ENCODE measurements around the gene RNF215. TPM values are rescaled to one million over a fixed set of nuclear protein-coding genes. Genes with fewer than 3 reads are reported as not detected.

The RNF215 gene
- total RNA-seq, 1 donor from 2014 or later = 4.9 TPM

DNA sequence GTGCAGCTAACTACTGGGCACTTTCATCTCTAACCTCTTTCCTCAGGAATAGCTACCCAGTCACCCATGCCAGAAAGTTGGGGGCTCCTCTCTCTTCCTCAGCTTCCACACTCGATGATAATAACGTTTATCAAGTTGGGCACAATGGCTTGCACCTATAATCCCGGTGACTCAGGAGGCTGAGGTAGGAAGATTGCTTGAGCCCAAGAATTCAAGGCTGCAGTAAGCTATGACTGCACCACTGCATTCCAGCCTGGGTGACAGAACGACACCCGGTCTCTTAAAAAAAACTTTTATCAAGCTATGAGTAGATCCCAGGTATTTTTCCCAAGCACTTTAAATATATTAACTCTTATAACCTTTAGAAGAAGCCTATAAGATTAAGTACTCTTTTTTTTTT is 32.6 kb downstream of the RNF215 start:
- TF ChIP-seq, protein P1, sequence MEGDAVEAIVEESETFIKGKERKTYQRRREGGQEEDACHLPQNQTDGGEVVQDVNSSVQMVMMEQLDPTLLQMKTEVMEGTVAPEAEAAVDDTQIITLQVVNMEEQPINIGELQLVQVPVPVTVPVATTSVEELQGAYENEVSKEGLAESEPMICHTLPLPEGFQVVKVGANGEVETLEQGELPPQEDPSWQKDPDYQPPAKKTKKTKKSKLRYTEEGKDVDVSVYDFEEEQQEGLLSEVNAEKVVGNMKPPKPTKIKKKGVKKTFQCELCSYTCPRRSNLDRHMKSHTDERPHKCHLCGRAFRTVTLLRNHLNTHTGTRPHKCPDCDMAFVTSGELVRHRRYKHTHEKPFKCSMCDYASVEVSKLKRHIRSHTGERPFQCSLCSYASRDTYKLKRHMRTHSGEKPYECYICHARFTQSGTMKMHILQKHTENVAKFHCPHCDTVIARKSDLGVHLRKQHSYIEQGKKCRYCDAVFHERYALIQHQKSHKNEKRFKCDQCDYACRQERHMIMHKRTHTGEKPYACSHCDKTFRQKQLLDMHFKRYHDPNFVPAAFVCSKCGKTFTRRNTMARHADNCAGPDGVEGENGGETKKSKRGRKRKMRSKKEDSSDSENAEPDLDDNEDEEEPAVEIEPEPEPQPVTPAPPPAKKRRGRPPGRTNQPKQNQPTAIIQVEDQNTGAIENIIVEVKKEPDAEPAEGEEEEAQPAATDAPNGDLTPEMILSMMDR (IDR thresholded peaks at IDR 0.05; ENCODE audit: borderline replicate concordance) = no peak
- Histone ChIP-seq H3K4me3 (peak overlapping the region; percentile 86), H3K27me3 (ENCODE audit: low read depth) (no peaks in the 10 kb centered on the region), H3K36me3 (peaks cover 35% of the 10 kb centered on the region), H3K4me1 (peaks cover 73% of the 10 kb centered on the region), H3K9me3 (replicated peaks) (no peaks in the 10 kb centered on the region), H3K27ac (replicated peaks) (no peak overlapping the region)
- no peak for DNase-seq
- intact Hi-C loops (cut with micrococcal nuclease) = no loop called here

DNA sequence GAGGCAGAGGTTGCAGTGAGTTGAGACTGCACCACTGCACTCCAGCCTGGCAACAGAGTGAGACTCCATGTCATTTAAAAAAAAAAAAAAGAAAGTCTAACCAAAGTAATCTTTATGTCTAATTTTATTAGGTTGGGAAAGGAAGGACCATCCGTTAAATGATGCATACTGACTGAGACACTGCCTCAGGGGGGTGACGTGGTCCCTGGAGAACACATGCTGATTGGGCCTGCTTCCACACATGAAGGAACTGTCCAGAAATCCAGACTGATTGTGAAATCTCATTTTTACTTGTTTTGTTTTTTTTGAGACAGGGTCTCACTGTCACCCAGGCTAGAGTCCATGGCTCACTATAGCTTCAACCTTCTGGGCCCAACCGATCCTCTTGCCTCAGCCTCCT is 36.0 kb downstream of the RNF215 start:
- H3K4me3 ChIP-seq = no peak overlapping the region
- H3K4me1 ChIP-seq = peaks cover 80% of the 10 kb centered on the region
- no peaks in the 10 kb centered on the region for H3K27me3 ChIP-seq (ENCODE audit: low read depth)
- no peaks in the 10 kb centered on the region for H3K9me3 ChIP-seq (replicated peaks)
- TF ChIP-seq, protein P1 (IDR thresholded peaks at IDR 0.05; ENCODE audit: borderline replicate concordance) = no peak
- H3K36me3 ChIP-seq = peaks cover 68% of the 10 kb centered on the region
- H3K27ac ChIP-seq (replicated peaks) = no peak overlapping the region
- intact Hi-C loops (cut with micrococcal nuclease) = no loop called here
- DNase-seq = no peak

DNA sequence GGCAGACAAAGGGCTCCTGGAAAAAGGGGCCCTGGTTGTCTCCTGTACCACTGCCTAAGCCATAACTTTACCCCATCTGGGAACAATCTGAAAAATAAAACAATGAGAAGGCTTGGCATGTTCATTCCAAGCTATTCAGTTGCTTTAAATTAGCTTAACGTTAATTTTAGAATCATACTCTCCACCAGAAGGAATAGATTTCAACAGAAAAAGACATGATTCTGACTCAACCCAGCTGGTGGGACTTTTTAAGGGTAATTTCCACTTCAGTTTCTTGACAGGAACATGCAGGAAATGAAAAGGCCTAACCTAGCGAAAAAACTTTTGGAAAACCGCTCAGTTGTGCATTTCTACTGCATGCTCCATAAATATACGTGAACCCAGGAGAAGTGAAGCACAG is 38.4 kb downstream of the RNF215 start:
- Histone ChIP-seq H3K9me3 (replicated peaks) (no peaks in the 10 kb centered on the region), H3K27ac (replicated peaks) (no peak overlapping the region), H3K27me3 (ENCODE audit: low read depth) (no peaks in the 10 kb centered on the region), H3K36me3 (peaks cover 93% of the 10 kb centered on the region), H3K4me3 (no peak overlapping the region), H3K4me1 (peaks cover 56% of the 10 kb centered on the region)
- TF ChIP-seq, protein P1 (IDR thresholded peaks at IDR 0.05; ENCODE audit: borderline replicate concordance) = no peak
- DNase-seq = no peak
- intact Hi-C loops (cut with micrococcal nuclease) = no loop called here

DNA sequence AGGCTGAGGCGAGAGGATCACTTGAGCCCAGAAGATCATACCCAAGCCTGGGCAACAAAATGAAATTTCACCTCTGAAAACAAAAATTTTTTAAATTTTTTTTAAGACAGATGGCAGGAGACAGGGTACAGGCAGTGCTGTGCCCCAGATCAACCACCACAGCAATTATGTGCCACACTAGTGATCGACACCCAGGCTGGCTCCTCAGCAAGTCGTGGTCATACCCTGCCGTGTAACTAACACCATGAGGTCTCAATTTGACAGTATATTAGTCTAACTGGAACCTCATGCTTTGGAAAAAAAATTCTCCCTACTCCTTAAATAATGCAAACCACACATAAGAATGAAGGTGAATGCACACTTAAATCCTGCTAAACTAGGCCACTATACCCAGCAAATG is 38.8 kb downstream of the RNF215 start:
- Histone ChIP-seq H3K27ac (replicated peaks) (no peak overlapping the region), H3K4me1 (peaks cover 56% of the 10 kb centered on the region), H3K4me3 (no peak overlapping the region), H3K27me3 (ENCODE audit: low read depth) (no peaks in the 10 kb centered on the region), H3K36me3 (peaks cover 97% of the 10 kb centered on the region), H3K9me3 (replicated peaks) (no peaks in the 10 kb centered on the region)
- DNase-seq = no peak
- intact Hi-C loops (cut with micrococcal nuclease) = no loop called here
- TF ChIP-seq, protein P1 (IDR thresholded peaks at IDR 0.05; ENCODE audit: borderline replicate concordance) = no peak

DNA sequence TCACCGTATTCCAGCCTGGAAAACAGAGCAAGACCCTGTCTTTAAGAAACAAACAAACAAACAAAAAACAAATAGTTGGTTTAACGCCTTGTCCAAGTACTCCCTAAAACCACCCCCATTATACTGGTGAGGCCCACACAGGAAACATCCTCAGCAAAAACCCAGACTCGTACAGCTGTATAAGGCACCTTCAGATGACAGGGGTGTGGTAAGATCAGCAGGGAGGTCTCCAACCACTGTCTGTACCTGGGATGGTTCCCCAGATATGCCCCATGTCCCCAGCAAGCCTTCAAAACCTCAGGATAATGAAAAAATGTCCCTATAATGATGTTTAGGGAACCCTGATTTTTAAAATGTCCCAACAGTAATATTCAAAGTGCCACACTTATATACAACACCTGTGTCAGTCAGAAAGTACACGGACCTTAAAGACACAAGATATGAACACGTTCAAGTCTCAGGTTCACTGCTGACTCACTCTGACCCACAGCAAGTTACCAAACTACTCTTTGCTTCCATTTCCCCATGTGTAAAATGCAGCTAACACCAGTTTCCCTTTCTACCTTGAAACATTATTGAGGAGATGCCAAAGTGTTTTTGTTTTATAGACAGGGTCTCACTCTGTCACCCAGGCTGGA is 39.8 kb downstream of the RNF215 start:
- intact Hi-C loops (cut with micrococcal nuclease) = no loop called here
- TF ChIP-seq, protein P1 (IDR thresholded peaks at IDR 0.05; ENCODE audit: borderline replicate concordance) = no peak
- Histone ChIP-seq H3K9me3 (replicated peaks) (no peaks in the 10 kb centered on the region), H3K36me3 (peaks cover 99% of the 10 kb centered on the region), H3K4me1 (peaks cover 59% of the 10 kb centered on the region), H3K27ac (replicated peaks) (no peak overlapping the region), H3K27me3 (ENCODE audit: low read depth) (no peaks in the 10 kb centered on the region), H3K4me3 (no peak overlapping the region)
- no peak for DNase-seq

Measured in left ventricle myocardium inferior (tissue), 1 donor.